Breast epithelium (tissue), 3 donors: ENCODE measurements around the gene C1QC.

Source experiments
- CTCF ChIP-seq, 3 donors: fragments of 450-650 bp; IDR thresholded peaks; one replicate each; pipeline ENCODE4 v1.5.1; 2016 to 2017; ENCODE audit warnings: antibody characterized with exemption in 3 of 3, mild to moderate bottlenecking in 3 of 3, moderate library complexity in 3 of 3
- POLR2A ChIP-seq: fragments of 450-650 bp; IDR thresholded peaks from one replicate; pipeline ENCODE4 v1.6.1; 2016; ENCODE audit warnings: antibody characterized with exemption, mild to moderate bottlenecking, moderate library complexity
- POLR2AphosphoS5 ChIP-seq, 3 donors: sonication (generic); formaldehyde crosslinking; IDR thresholded peaks; one replicate each; pipeline ENCODE4 v1.6.1; 2017; ENCODE audit warnings: antibody characterized with exemption in 3 of 3

GRCh38 chr1:22608361-22608760 is 35.1 kb upstream of the C1QC start:
- TF ChIP-seq CTCF (IDR thresholded peaks at IDR 0.05) (no peak), POLR2A (no peak), POLR2AphosphoS5 (IDR thresholded peaks at IDR 0.05) (no peak)
